GM12874 (cell line): Measurements from ENCODE around the gene RGSL1.

Experiments used
- TF ChIP-seq, protein P1 (sequence below): IDR thresholded peaks from 2 replicates; pipeline ENCODE4 v1.5.1; 2011; ENCODE audit warnings: low read depth, mild to moderate bottlenecking, control low read depth, low read length, moderate library complexity; ENCODE audit not compliant: insufficient read depth

The RGSL1 gene

DNA sequence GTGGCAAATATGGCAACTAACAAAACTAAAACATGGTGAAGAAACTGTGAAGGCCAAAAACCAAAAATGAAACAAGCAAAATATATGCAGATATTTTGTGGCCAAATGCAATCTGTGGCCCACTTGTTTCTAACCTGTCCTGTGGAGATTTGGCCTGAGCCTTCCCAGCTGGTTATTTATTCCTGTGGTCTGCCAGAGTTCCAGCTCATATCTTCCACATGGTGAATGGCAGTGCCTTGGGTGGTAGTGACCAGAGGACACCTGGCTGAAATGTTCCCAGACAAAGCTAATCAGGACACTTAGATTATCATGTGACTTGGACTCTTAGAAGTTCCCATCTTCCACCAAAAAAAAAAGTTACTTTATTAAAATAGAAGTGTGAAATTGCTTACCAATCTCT lies 99.4 kb downstream of the RGSL1 start:
- TF ChIP-seq, protein P1, sequence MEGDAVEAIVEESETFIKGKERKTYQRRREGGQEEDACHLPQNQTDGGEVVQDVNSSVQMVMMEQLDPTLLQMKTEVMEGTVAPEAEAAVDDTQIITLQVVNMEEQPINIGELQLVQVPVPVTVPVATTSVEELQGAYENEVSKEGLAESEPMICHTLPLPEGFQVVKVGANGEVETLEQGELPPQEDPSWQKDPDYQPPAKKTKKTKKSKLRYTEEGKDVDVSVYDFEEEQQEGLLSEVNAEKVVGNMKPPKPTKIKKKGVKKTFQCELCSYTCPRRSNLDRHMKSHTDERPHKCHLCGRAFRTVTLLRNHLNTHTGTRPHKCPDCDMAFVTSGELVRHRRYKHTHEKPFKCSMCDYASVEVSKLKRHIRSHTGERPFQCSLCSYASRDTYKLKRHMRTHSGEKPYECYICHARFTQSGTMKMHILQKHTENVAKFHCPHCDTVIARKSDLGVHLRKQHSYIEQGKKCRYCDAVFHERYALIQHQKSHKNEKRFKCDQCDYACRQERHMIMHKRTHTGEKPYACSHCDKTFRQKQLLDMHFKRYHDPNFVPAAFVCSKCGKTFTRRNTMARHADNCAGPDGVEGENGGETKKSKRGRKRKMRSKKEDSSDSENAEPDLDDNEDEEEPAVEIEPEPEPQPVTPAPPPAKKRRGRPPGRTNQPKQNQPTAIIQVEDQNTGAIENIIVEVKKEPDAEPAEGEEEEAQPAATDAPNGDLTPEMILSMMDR: no peak

DNA sequence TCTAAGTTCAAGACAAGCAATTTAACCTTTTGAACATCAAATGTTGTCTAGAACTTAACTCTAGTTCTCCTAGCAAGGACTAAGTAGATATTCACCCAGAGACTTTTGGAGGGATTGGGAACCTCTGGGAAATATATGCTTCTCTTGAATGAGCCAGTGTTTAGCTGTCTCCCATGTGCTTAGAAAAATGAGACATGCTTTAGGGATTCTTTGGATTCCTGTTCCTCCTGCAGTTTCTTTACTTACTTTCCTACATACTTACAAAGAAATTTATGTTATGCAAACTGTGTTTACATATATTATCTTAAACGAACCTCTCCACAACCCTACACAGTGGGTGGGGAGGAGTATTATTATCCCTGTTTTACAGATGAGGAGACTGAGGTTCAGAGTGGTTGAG lies 99.9 kb downstream of the RGSL1 start:
- TF ChIP-seq, protein P1: no peak

DNA sequence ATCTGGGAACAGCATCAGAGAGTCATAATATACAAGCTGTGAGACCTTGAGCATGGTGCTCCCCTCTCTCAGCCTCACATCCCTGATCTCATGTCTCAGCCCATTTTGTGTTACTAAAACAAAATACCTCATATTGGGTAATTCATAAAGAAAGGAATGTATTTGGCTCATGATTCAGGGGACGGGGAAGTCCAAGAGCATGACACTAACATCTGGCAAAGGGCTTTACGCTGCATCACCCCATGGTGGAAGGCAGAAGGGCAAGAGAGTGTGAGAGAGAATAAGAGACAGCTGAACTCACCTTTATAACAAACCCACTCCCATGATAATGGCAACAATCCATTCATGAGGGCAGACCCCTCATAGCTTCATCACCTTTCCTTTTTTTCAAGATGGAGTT lies 102.6 kb downstream of the RGSL1 start:
- TF ChIP-seq, protein P1: no peak

DNA sequence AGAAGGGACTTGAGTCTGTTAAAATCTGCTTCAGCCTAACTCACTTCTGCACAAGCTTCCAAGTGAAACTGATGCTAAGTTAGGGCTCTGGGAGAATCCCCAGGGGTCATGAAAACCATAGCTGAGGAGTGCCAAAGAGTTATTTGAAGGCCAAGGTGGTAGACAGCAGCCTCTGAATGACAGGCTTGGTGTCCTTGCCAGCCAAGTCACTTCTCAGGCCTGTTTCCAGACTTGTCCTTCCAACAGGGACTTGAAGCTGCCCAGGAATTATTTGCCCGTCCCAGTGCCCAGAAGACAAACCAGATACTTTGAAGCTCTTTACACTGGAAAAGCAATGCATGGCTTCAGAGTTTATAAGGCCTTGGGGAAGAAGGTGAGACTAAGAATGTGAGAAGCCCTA lies 105.5 kb downstream of the RGSL1 start:
- TF ChIP-seq, protein P1: no peak

DNA sequence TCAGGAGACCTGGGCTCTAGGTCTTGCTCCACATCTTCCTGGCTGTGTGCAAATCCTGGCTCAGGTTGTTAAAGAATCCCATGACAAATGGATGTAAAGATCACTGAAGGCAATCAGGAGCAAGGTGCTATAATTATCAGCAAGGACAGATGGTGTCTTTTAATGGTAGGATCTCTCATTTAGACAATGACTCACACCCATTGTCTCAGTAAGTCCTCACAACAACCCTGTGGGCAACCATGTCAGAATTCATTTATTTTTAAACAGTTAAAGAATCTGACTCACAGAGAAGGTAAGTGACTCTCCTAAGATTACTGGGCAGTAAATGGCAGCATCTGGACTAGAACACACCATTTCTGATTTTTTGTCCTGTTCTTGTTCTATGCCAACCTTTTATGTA lies 106.3 kb downstream of the RGSL1 start:
- TF ChIP-seq, protein P1: no peak

DNA sequence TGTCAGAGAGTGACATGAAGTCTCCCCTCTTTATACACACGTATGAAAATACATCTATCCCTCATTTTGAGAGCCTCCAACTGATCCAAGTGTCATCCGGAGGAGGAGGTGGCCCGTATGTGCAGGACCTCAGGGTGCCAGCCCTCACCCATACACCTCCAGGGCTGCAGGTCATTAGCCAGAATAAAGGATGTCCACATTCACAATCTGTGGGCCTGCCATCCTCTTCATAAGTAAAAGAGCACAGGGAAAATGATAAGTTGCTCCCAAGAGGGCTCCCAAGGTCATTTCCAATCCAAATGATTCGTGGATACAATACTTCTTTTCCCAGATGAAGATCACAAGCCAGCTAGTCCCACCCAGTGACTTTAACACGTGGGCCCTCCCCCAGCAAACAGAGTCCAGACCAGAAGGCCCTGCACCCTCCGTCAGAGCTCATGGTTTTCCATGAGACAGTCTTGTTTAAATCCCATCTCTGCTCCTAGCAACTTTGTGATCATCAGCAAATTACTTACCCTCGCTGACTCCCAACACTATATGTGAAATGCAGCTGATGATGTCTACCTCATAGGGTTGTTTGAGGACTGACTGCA lies 110.5 kb downstream of the RGSL1 start:
- TF ChIP-seq, protein P1: no peak

DNA sequence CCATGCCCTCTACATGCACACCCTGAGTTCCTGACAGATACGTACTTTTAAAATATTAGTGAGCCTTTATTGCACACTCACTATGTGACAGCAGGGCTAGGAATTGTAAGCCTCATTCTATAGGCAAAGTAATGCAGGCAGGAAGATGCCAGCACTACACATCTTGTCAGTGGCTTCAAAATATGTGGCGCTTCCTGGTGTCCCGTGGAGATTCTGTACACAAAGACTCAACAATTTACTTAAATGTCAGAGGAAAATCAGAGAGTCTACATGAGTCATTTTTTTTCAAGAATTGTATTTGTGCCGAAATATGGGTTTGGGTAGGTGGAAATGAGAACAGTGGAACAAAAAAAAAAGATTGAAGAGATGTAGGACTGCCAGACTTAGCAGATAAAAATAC lies 111.5 kb downstream of the RGSL1 start:
- TF ChIP-seq, protein P1: no peak
